Stomach (tissue), 9 donors: ENCODE measurements around the gene RC3H2. TPM values are rescaled to one million over a fixed set of nuclear protein-coding genes. Genes with fewer than 3 reads are reported as not detected.

ENCODE experiments used
- DNase-seq, 2 donors: peaks; one replicate each; pipeline versions ENCODE4 v3.0.0 to v3.0.0-alpha.2; 2013 to 2019
- H3K27ac ChIP-seq, 5 donors: fragments of 200-600 bp in 4 of 5; sonication (generic) in 4 of 5; one replicate each; pipeline ENCODE4 v1.5.1; 2013 to 2019; ENCODE audit warnings: mild to moderate bottlenecking in 1 of 5, moderate library complexity in 1 of 5
- H3K27me3 ChIP-seq, 3 donors: fragments of 200-600 bp; sonication (generic); one replicate each; pipeline ENCODE4 v1.5.1; 2017 to 2019; ENCODE audit warnings: mixed run types in 1 of 3
- H3K36me3 ChIP-seq, 4 donors: fragments of 200-600 bp; sonication (generic); 1 replicate in 3 of 4; 2 replicates in 1 of 4; pipeline ENCODE4 v1.5.1; 2016 to 2019
- H3K4me1 ChIP-seq, 4 donors: fragments of 200-600 bp; sonication (generic); one replicate each; pipeline ENCODE4 v1.5.1; 2016 to 2019
- H3K4me3 ChIP-seq, 4 donors: fragments of 200-600 bp; sonication (generic) in 3 of 4; one replicate each; pipeline ENCODE4 v1.5.1; 2016 to 2019; ENCODE audit warnings: mild to moderate bottlenecking in 1 of 4
- H3K9me3 ChIP-seq, 4 donors: fragments of 200-600 bp; sonication (generic); one replicate each; pipeline ENCODE4 v1.5.1; 2016 to 2019
- EP300 ChIP-seq: sonication (generic); formaldehyde crosslinking; IDR thresholded peaks from one replicate; pipeline ENCODE4 v1.6.1; 2017; ENCODE audit warnings: antibody characterized with exemption
- POLR2A ChIP-seq, 4 donors: fragments of 450-650 bp; IDR thresholded peaks; one replicate each; pipeline ENCODE4 v1.6.1; 2016; ENCODE audit warnings: antibody characterized with exemption in 4 of 4, control low read depth in 2 of 4, mild to moderate bottlenecking in 1 of 4, moderate library complexity in 1 of 4
- POLR2AphosphoS5 ChIP-seq, 3 donors: sonication (generic); formaldehyde crosslinking; IDR thresholded peaks; one replicate each; pipeline ENCODE4 v1.6.1; 2016; ENCODE audit warnings: antibody characterized with exemption in 3 of 3
- WGBS, 5 donors: extraction: QIAGEN DNeasy Blood & Tissue Kit in 3 of 5; methylation state at CpG; one replicate each; pipeline versions ENCODE4 v1.1.5 to v1.1.7; 2013 to 2018; 5-methylcytosine and 5-hydroxymethylcytosine counted together
- intact Hi-C: fragments of 100-400 bp; cut with DNase I; formaldehyde crosslinking; loops from one replicate; pipeline ENCODE4 v1.15.1; 2023; ENCODE audit warnings: low total_unique reads
- polyA plus RNA-seq, 3 donors: library from polyadenylated mRNA; stranded (reverse); fragments of 200-250 nt; gene quantifications; one replicate each; pipeline ENCODE4 v1.2.3, GENCODE V29; 2013
- total RNA-seq, 5 donors: library from RNA; depleted of rRNA; stranded (reverse); fragments of >200 nt; gene quantifications; one replicate each; pipeline versions ENCODE4 v1.1.0 to v1.2.3, GENCODE V29; 2014 to 2016
- TF ChIP-seq, protein P1 (sequence below), 7 experiments: fragments of 450-650 bp in 4 of 7; fragments of 200-600 bp in 3 of 7; sonication (generic) in 3 of 7; IDR thresholded peaks; one replicate each; pipeline ENCODE4 v1.5.1; 2016 to 2019; ENCODE audit warnings: antibody characterized with exemption in 7 of 7, control low read depth in 2 of 7, mild to moderate bottlenecking in 1 of 7
- donor health status: healthy with polysubstance abuse.
- donor health status: Bipolar disorder and iron deficiency.
- donor health status: healthy.

Gene RC3H2
- total and polyA plus RNA-seq, 8 donors = 5.8 to 66.3 (median 22.3) TPM

- WGBS, 5 donors = 83 to 89% (median 85%) methylated on average over 2 of the region's 2 CpGs
- Histone ChIP-seq H3K9me3 (no peaks in the 10 kb centered on the region), H3K4me3 (no peak overlapping the region), H3K27ac (no peak overlapping the region), H3K36me3 (peaks cover 28 to 82% (median 80%) of the 10 kb centered on the region in 4 donors), H3K4me1 (peaks cover 0 to 11% (median 3%) of the 10 kb centered on the region in 4 donors), H3K27me3 (no peaks in the 10 kb centered on the region)
- intact Hi-C loops = no loop called here
- DNase-seq = no peak
- TF ChIP-seq POLR2A (IDR thresholded peaks at IDR 0.05) = no peak
- no peak for TF ChIP-seq POLR2AphosphoS5 (IDR thresholded peaks at IDR 0.05)
- TF ChIP-seq EP300 = no peak
- TF ChIP-seq, protein P1, sequence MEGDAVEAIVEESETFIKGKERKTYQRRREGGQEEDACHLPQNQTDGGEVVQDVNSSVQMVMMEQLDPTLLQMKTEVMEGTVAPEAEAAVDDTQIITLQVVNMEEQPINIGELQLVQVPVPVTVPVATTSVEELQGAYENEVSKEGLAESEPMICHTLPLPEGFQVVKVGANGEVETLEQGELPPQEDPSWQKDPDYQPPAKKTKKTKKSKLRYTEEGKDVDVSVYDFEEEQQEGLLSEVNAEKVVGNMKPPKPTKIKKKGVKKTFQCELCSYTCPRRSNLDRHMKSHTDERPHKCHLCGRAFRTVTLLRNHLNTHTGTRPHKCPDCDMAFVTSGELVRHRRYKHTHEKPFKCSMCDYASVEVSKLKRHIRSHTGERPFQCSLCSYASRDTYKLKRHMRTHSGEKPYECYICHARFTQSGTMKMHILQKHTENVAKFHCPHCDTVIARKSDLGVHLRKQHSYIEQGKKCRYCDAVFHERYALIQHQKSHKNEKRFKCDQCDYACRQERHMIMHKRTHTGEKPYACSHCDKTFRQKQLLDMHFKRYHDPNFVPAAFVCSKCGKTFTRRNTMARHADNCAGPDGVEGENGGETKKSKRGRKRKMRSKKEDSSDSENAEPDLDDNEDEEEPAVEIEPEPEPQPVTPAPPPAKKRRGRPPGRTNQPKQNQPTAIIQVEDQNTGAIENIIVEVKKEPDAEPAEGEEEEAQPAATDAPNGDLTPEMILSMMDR (IDR thresholded peaks at IDR 0.05) = no peak
These were observed 56.8 kb downstream of the RC3H2 start for GRCh38 chr9:122848256-122848943.

DNA sequence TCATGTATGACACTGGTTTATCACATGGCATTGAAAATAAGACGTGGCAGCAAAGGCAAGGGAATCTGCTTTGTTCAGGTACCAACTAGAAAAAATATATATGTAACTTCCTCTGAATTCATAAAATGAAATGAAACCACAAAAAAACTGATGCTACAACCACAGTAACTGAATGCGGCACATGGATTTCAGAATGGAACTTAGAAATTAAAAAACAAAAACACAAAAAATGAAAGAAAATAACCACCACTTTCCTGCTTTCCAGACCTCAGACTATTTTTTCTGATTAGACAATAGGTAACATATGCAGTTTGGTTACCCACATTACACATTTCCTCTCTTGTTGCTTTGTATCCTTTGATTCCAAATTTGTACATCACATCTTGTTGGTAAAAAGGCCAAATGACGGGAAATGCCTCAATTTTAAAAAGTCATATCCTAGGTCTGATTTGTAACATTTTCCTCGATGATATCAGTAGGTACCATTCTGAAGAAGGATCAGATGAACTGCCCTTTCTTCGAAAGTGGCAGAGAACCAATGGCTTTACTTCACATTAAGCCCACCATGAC is 58.7 kb downstream of the RC3H2 start:
- Histone ChIP-seq H3K36me3 (peaks cover 26 to 63% (median 61%) of the 10 kb centered on the region in 4 donors), H3K4me1 (peaks cover 0 to 11% (median 3%) of the 10 kb centered on the region in 4 donors), H3K27me3 (no peaks in the 10 kb centered on the region), H3K9me3 (no peaks in the 10 kb centered on the region), H3K27ac (no peak overlapping the region), H3K4me3 (no peak overlapping the region)
- DNase-seq = no peak
- intact Hi-C loops = no loop called here
- TF ChIP-seq POLR2A (IDR thresholded peaks at IDR 0.05) = no peak
- TF ChIP-seq EP300 = no peak
- TF ChIP-seq, protein P1 (IDR thresholded peaks at IDR 0.05) = no peak
- no peak for TF ChIP-seq POLR2AphosphoS5 (IDR thresholded peaks at IDR 0.05)
- 87 to 92% (median 91%) methylated on average over 5 of the region's 5 CpGs for WGBS, 5 donors

DNA sequence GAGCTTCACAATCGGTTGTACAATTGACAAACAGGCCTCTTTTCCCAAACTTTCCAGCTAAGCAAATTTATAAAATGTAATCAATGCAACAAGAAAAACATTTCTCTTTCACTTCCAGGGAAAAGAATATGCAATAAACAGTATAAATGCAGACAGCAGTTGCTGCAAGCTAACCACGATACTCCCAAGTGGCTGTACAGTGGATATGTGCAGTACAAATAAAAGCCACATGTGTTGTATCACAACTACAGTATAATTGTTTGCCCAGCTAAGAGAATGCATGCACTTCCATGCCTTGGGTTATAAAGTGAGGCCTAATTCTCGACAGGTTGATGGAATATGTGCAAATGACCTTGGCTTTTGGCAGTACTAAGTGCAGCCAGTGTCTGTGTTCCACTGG is 60.0 kb downstream of the RC3H2 start:
- no peak for DNase-seq
- Histone ChIP-seq H3K4me1 (peaks cover 0 to 11% (median 3%) of the 10 kb centered on the region in 4 donors), H3K27ac (no peak overlapping the region), H3K4me3 (no peak overlapping the region), H3K27me3 (no peaks in the 10 kb centered on the region), H3K36me3 (peaks cover 18 to 49% (median 48%) of the 10 kb centered on the region in 4 donors), H3K9me3 (no peaks in the 10 kb centered on the region)
- intact Hi-C loops = no loop called here
- WGBS, 5 donors = 84 to 94% (median 92%) methylated on average over 3 of the region's 3 CpGs
- TF ChIP-seq, protein P1 (IDR thresholded peaks at IDR 0.05) = no peak
- no peak for TF ChIP-seq POLR2A (IDR thresholded peaks at IDR 0.05)
- no peak for TF ChIP-seq EP300
- no peak for TF ChIP-seq POLR2AphosphoS5 (IDR thresholded peaks at IDR 0.05)

DNA sequence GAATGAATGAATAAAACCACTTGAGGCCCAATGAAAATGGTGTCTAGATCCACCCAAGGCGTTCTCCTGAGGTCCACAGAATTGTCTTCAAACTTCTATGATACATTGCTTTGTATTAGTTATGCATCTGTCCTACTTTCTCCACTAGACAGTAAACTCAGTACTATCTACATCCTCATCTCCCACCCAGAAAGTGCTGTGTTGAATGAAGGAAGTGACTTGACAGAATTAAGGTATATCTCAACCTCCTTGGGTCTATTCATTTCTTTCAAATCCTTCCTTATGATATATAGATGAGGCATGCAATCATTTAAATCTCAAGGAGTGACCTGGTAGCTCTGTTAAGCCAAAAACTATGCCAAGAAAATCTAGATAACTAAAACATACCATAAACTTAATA is 61.0 kb downstream of the RC3H2 start:
- no peak for DNase-seq
- no peak for TF ChIP-seq POLR2A (IDR thresholded peaks at IDR 0.05)
- TF ChIP-seq, protein P1 (IDR thresholded peaks at IDR 0.05) = no peak
- TF ChIP-seq EP300 = no peak
- no peak for TF ChIP-seq POLR2AphosphoS5 (IDR thresholded peaks at IDR 0.05)
- Histone ChIP-seq H3K4me1 (peaks cover 0 to 11% (median 3%) of the 10 kb centered on the region in 4 donors), H3K4me3 (no peak overlapping the region), H3K9me3 (no peaks in the 10 kb centered on the region), H3K36me3 (peaks cover 8 to 40% (median 38%) of the 10 kb centered on the region in 4 donors), H3K27me3 (no peaks in the 10 kb centered on the region), H3K27ac (no peak overlapping the region)
- intact Hi-C loops = no loop called here
- WGBS, 5 donors = 99 to 100% (median 100%) methylated on average over 1 of the region's 1 CpG
